Endothelial cell of umbilical vein (primary cell): ENCODE data around the gene S100A11. TPM values are rescaled to one million over a fixed set of nuclear protein-coding genes. Genes with fewer than 3 reads are reported as not detected.
A peak's percentile ranks its signal among the peaks of the same experiment; 100 is the strongest.

ENCODE experiments used
- BruUV-seq: library from RNA; stranded (reverse); fragments of 400-500 nt; replicated peaks from 2 replicates; lab custom pipeline; 2021; lab: Mats Ljungman, UMichigan
- CTCF ChIA-PET: fragments of 300-600, 350-600 bp; sonication (Branson Sonifier 250); formaldehyde crosslinking; loops from one replicate; lab custom pipeline; 2021; ENCODE audit warnings: antibody characterized with exemption, inconsistent platforms; lab: Charles Lee
- POLR2A ChIA-PET: fragments of 300-600, 350-600 bp; sonication (Branson Sonifier 250); formaldehyde crosslinking; loops from one replicate; lab custom pipeline; 2021; ENCODE audit warnings: antibody characterized with exemption, inconsistent platforms; lab: Charles Lee
- DNase-seq: peaks from one replicate; pipeline ENCODE4 v3.0.0-alpha.2; 2011; ENCODE audit warnings: low read depth, low spot score
- FAIRE-seq: peaks from 2 replicates; lab custom pipeline; 2011; peaks lifted over from hg19 to GRCh38; lab: Jason Lieb, UNC
- H2AFZ ChIP-seq: 2 replicates; pipeline ENCODE4 v1.6.0; 2012; ENCODE audit warnings: low read depth, low read length, control low read depth, inconsistent platforms
- H3K27ac ChIP-seq: 2 replicates; pipeline ENCODE4 v1.5.1; 2011; ENCODE audit warnings: low read depth, mild to moderate bottlenecking, control low read depth, low read length, moderate library complexity; ENCODE audit not compliant: insufficient read depth
- H3K27me3 ChIP-seq, 2 experiments: 2 replicates each; pipeline versions ENCODE4 v1.6.0 to v1.6.1; 2011; ENCODE audit warnings: low read length in 2 of 2, mixed read lengths in 1 of 2; ENCODE audit not compliant: control insufficient read depth in 2 of 2, insufficient read depth in 2 of 2
- H3K36me3 ChIP-seq, 2 experiments: 2 replicates in 1 of 2; 3 replicates in 1 of 2; pipeline ENCODE4 v1.5.1; 2011; ENCODE audit warnings: low read length in 2 of 2, mild to moderate bottlenecking in 1 of 2, moderate library complexity in 1 of 2; ENCODE audit not compliant: control insufficient read depth in 2 of 2, insufficient read depth in 2 of 2; ENCODE audit errors: extremely low read depth in 1 of 2
- H3K4me1 ChIP-seq: 3 replicates; pipeline ENCODE4 v1.5.1; 2011; ENCODE audit warnings: mild to moderate bottlenecking, low read length; ENCODE audit not compliant: control insufficient read depth, insufficient read depth; ENCODE audit errors: extremely low read depth
- H3K4me2 ChIP-seq: 2 replicates; pipeline ENCODE4 v1.6.1; 2011; ENCODE audit warnings: low read length, control low read depth, mixed read lengths; ENCODE audit not compliant: insufficient read depth
- H3K4me3 ChIP-seq, 3 experiments: fragments of 200-600 bp in 1 of 3; sonication (generic), shearing (Covaris generic) in 1 of 3; replicated peaks in 1 of 3; 2 replicates each; pipeline ENCODE4 v1.5.1; 2011 to 2016; ENCODE audit warnings: control low read depth in 3 of 3, low read length in 3 of 3, mild to moderate bottlenecking in 2 of 3, inconsistent platforms in 1 of 3, low read depth in 1 of 3, moderate library complexity in 1 of 3; ENCODE audit not compliant: insufficient read depth in 1 of 3
- H3K79me2 ChIP-seq: 2 replicates; pipeline ENCODE4 v1.6.0; 2012; ENCODE audit warnings: low read length, inconsistent platforms; ENCODE audit not compliant: control insufficient read depth, insufficient read depth
- H3K9ac ChIP-seq: replicated peaks from 2 replicates; pipeline ENCODE3; 2011; ENCODE audit warnings: low read length, control low read depth; ENCODE audit not compliant: insufficient read depth; ENCODE audit errors: extremely low read depth
- H3K9me1 ChIP-seq: replicated peaks from 3 replicates; pipeline ENCODE4 v1.6.0; 2011; ENCODE audit warnings: mild to moderate bottlenecking, low read length; ENCODE audit not compliant: control insufficient read depth, insufficient read depth; ENCODE audit errors: extremely low read depth
- H3K9me3 ChIP-seq: replicated peaks from 2 replicates; pipeline ENCODE4 v1.5.1; 2012; ENCODE audit warnings: low read length, inconsistent platforms; ENCODE audit not compliant: control insufficient read depth, insufficient read depth
- H4K20me1 ChIP-seq: replicated peaks from 2 replicates; pipeline ENCODE3; 2011; ENCODE audit warnings: mild to moderate bottlenecking, low read length; ENCODE audit not compliant: control insufficient read depth, insufficient read depth; ENCODE audit errors: extremely low read depth
- JUN ChIP-seq: IDR thresholded peaks from 2 replicates; pipeline ENCODE4 v1.6.1; 2011; ENCODE audit warnings: borderline replicate concordance, low read depth; ENCODE audit not compliant: insufficient read length, insufficient read depth
- MYC ChIP-seq: IDR thresholded peaks from one replicate; pipeline ENCODE4 v1.6.1; 2011; ENCODE audit warnings: mild to moderate bottlenecking, low read depth, low read length
- POLR2A ChIP-seq: IDR thresholded peaks from 2 replicates; pipeline ENCODE4 v1.6.1; 2012; ENCODE audit warnings: low read depth, mild to moderate bottlenecking, control low read depth, low read length
- dilution Hi-C: fragments of 300-500 bp; cut with MboI; formaldehyde crosslinking; loops from one replicate; pipeline ENCODE4 v1.15.0; 2019; ENCODE audit warnings: low sequenced_read_pairs; ENCODE audit not compliant: extremely low pct_ligation_motif_present
- intact Hi-C: fragments of 100-400 bp; cut with micrococcal nuclease; formaldehyde crosslinking; loops from one replicate; pipeline ENCODE4 v1.10.0; 2022
- polyA plus RNA-seq, 4 experiments: library from polyadenylated mRNA; depleted of rRNA in 3 of 4; stranded (reverse) in 3 of 4; unstranded in 1 of 4; fragments of >200 nt; gene quantifications; 2 replicates each; pipeline versions ENCODE4 v1.2.1 to v1.2.3, GENCODE V29; 2011 to 2012; ENCODE audit warnings: missing spikeins in 1 of 4
- total RNA-seq: library from RNA; stranded (reverse); gene quantifications from 2 replicates; pipeline ENCODE4 v1.2.3, GENCODE V29; 2021
- TF ChIP-seq, protein P1 (sequence below), 2 donors: IDR thresholded peaks; 1 replicate in 1 of 2; 2 replicates in 1 of 2; pipeline ENCODE4 v1.5.1; 2011; ENCODE audit warnings: low read length in 2 of 2, mild to moderate bottlenecking in 2 of 2, moderate library complexity in 2 of 2, control low read depth in 1 of 2, inconsistent platforms in 1 of 2, low read depth in 1 of 2; ENCODE audit not compliant: insufficient read depth in 1 of 2; ENCODE audit errors: extremely low read depth in 1 of 2
- TF ChIP-seq, protein P2 (sequence below): IDR thresholded peaks from 2 replicates; pipeline ENCODE4 v1.6.1; 2011; ENCODE audit not compliant: insufficient read depth, insufficient read length

Gene S100A11
- total and polyA plus RNA-seq, 2 donors (not counting 3 experiments of a cell fraction or from before 2014, with no cell fraction given), result 497 to 505 TPM

DNA sequence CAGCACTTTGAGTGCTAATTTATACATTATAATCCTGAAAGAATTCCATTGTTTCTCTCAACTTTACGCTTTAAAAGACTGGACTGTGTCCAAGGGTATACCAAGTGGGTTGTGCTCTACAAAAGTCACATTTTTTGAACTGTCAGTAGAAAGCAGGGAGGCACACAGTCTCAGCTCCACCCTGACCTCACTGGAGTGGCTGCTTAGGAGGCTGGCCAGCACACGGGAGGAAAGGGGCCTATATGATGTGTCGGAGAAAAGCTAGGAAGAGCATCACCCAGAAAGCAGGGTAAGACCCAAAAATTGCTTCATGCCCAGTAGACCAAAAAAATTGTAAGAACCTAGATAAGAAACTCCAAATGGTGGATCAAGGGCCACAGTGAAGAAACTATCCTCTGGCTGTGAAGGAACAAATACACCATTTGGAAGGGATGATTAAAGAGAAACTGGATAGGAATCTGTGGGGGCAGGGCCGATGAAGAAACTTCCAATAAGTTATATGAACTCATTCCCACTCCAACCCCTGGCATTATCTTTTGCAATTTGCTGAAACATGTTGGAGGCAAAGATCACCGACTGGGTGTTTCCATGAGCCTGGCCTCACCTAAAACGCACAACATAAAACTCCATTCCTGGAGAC is 45.0 kb downstream of the S100A11 start:
- peak; percentile 35 for DNase-seq
- Histone ChIP-seq H4K20me1 (no peaks in the 10 kb centered on the region), H3K27me3 (no peaks in the 10 kb centered on the region), H3K4me1 (peaks cover 56% of the 10 kb centered on the region), H3K4me2 (peak overlapping the region; percentile 78), H3K27ac (peak overlapping the region; percentile 83), H3K9me1 (no peaks in the 10 kb centered on the region), H2AFZ (no peak overlapping the region), H3K36me3 (no peaks in the 10 kb centered on the region), H3K4me3 (peak overlapping the region; percentile 22 to 70 (median 67)), H3K9ac (peak overlapping the region; percentile 82), H3K79me2 (peaks cover 56% of the 10 kb centered on the region), H3K9me3 (no peaks in the 10 kb centered on the region)
- dilution Hi-C loops (no loop called here), intact Hi-C loops (loop anchor here (1.0 kb wide), 2 partner anchors 23 to 46 kb away; no protein-coding TSS in a partner anchor)
- no peak for FAIRE-seq
- no TSS peak for BruUV-seq
- POLR2A ChIA-PET, result interaction anchor here (0.5 to 2.6 kb wide), 4 partner anchors 24 to 772 kb away, joined by 3 to 7 read pairs (median 6); no protein-coding TSS in a partner anchor
- CTCF ChIA-PET, result interaction anchor here (0.8 to 19.6 kb wide), 9 partner anchors 10 to 203 kb away, joined by 3 to 572 read pairs (median 5); no protein-coding TSS in a partner anchor
- TF ChIP-seq, protein P1, sequence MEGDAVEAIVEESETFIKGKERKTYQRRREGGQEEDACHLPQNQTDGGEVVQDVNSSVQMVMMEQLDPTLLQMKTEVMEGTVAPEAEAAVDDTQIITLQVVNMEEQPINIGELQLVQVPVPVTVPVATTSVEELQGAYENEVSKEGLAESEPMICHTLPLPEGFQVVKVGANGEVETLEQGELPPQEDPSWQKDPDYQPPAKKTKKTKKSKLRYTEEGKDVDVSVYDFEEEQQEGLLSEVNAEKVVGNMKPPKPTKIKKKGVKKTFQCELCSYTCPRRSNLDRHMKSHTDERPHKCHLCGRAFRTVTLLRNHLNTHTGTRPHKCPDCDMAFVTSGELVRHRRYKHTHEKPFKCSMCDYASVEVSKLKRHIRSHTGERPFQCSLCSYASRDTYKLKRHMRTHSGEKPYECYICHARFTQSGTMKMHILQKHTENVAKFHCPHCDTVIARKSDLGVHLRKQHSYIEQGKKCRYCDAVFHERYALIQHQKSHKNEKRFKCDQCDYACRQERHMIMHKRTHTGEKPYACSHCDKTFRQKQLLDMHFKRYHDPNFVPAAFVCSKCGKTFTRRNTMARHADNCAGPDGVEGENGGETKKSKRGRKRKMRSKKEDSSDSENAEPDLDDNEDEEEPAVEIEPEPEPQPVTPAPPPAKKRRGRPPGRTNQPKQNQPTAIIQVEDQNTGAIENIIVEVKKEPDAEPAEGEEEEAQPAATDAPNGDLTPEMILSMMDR (IDR thresholded peaks at IDR 0.05; ENCODE audit: extremely low read depth in 1 of 2, insufficient read depth in 1 of 2, low read depth in 1 of 2, low read length in 2 of 2), result no peak
- TF ChIP-seq POLR2A, result no peak
- no peak for TF ChIP-seq MYC
- no peak for TF ChIP-seq JUN

DNA sequence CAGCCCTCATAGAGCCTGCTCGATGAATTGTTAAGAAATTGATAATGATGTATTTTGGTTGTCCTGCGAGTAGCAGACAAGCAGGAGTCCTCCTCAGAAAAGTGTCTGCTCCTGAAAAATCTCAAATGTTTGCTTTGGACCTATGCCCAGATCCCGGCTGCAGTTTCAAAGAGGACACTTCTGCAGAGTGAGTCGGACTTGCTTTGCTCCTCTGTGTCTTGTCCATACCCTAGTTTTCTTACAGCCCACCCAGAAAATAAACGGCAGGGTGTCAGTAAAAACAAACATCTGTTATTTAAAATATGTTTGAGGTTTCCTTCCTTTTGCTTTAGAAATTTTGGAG is 46.0 kb downstream of the S100A11 start:
- dilution Hi-C loops (no loop called here), intact Hi-C loops (no loop called here)
- Histone ChIP-seq H4K20me1 (no peaks in the 10 kb centered on the region), H3K79me2 (peaks cover 65% of the 10 kb centered on the region), H3K4me3 (peak overlapping the region in 1 of 3 experiments; percentile 67), H3K9ac (peak overlapping the region; percentile 82), H2AFZ (no peak overlapping the region), H3K36me3 (peaks cover 2 to 3% of the 10 kb centered on the region in 2 experiments), H3K9me1 (no peaks in the 10 kb centered on the region), H3K4me2 (peak overlapping the region; percentile 78), H3K4me1 (peaks cover 62% of the 10 kb centered on the region), H3K27me3 (no peaks in the 10 kb centered on the region), H3K27ac (peak overlapping the region; percentile 83), H3K9me3 (no peaks in the 10 kb centered on the region)
- DNase-seq, result peak; percentile 80
- ChIA-PET CTCF (interaction anchor here (0.8 to 19.6 kb wide), 5 partner anchors 10 to 109 kb away, joined by 3 to 572 read pairs (median 34); no protein-coding TSS in a partner anchor), POLR2A (no interaction called here)
- no TSS peak for BruUV-seq
- TF ChIP-seq POLR2A (no peak), MYC (no peak), JUN (no peak)
- TF ChIP-seq, protein P2, sequence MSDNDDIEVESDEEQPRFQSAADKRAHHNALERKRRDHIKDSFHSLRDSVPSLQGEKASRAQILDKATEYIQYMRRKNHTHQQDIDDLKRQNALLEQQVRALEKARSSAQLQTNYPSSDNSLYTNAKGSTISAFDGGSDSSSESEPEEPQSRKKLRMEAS, result no peak
- FAIRE-seq, result peak; percentile 89
